A673 (cell line): ENCODE data around the gene TBX4. TPM values are rescaled to one million over a fixed set of nuclear protein-coding genes. Genes with fewer than 3 reads are reported as not detected.
A peak's percentile ranks its signal among the peaks of the same experiment; 100 is the strongest.

ENCODE experiments used
- BruUV-seq: library from RNA; stranded (reverse); fragments of 400-500 nt; replicated peaks from 2 replicates; lab custom pipeline; 2021; lab: Mats Ljungman, UMichigan
- CTCF ChIA-PET: fragments of 300-600 bp; sonication (Branson Sonifier 250); formaldehyde crosslinking; loops from one replicate; lab custom pipeline; 2022; ENCODE audit warnings: antibody characterized with exemption; lab: Charles Lee
- POLR2A ChIA-PET: fragments of 300-600 bp; sonication (Branson Sonifier 250); formaldehyde crosslinking; loops from one replicate; lab custom pipeline; 2022; ENCODE audit warnings: antibody characterized with exemption; ENCODE audit not compliant: low non-redundant PET; lab: Charles Lee
- DNase-seq: peaks from one replicate; pipeline ENCODE4 v3.0.0-alpha.2; 2015; ENCODE audit warnings: low spot score
- H3K27ac ChIP-seq: fragments of 200-600 bp; sonication (generic); 2 replicates; pipeline ENCODE4 v1.5.1; 2016; ENCODE audit warnings: mixed run types, low read depth, mild to moderate bottlenecking, mixed read lengths, antibody characterized with exemption, low read length; ENCODE audit not compliant: poor library complexity, severe bottlenecking
- H3K27me3 ChIP-seq: fragments of 200-600 bp; sonication (generic); replicated peaks from 2 replicates; pipeline ENCODE4 v1.6.1; 2017; ENCODE audit warnings: mixed run types, low read depth, mild to moderate bottlenecking, mixed read lengths, antibody characterized with exemption, low read length; ENCODE audit not compliant: insufficient read depth, poor library complexity
- H3K36me3 ChIP-seq: fragments of 200-600 bp; sonication (generic); 2 replicates; pipeline ENCODE4 v1.6.1; 2016; ENCODE audit warnings: mixed run types, mild to moderate bottlenecking, mixed read lengths, antibody characterized with exemption, low read length; ENCODE audit not compliant: insufficient read depth, poor library complexity, severe bottlenecking
- H3K4me1 ChIP-seq: fragments of 200-600 bp; sonication (generic); 2 replicates; pipeline ENCODE4 v1.6.1; 2017; ENCODE audit warnings: mixed run types, mild to moderate bottlenecking, mixed read lengths, antibody characterized with exemption, low read length; ENCODE audit not compliant: insufficient read depth, poor library complexity, severe bottlenecking
- H3K4me3 ChIP-seq: fragments of 200-600 bp; sonication (generic); 2 replicates; pipeline ENCODE4 v1.5.1; 2016; ENCODE audit warnings: low read depth, mixed run types, mild to moderate bottlenecking, mixed read lengths, low read length; ENCODE audit not compliant: poor library complexity, severe bottlenecking
- H3K9me3 ChIP-seq: fragments of 200-600 bp; sonication (generic); 2 replicates; pipeline ENCODE4 v1.6.1; 2016; ENCODE audit warnings: mixed run types, low read depth, mild to moderate bottlenecking, mixed read lengths, antibody characterized with exemption, low read length; ENCODE audit not compliant: poor library complexity, severe bottlenecking
- EZH2 ChIP-seq: fragments of 200-600 bp; sonication (generic); IDR thresholded peaks from 2 replicates; pipeline ENCODE4 v1.6.1; 2017; ENCODE audit warnings: borderline replicate concordance, low read depth, mild to moderate bottlenecking, mixed read lengths, antibody characterized with exemption, low read length; ENCODE audit not compliant: poor library complexity, severe bottlenecking
- intact Hi-C: fragments of 100-400 bp; cut with micrococcal nuclease; formaldehyde crosslinking; loops from one replicate; pipeline ENCODE4 v1.10.0; 2022; ENCODE audit not compliant: unreplicated experiment
- total RNA-seq: library from RNA; stranded (reverse); gene quantifications from 2 replicates; pipeline ENCODE4 v1.2.3, GENCODE V29; 2021
- TF ChIP-seq, protein P1 (sequence below): fragments of 300-800, 200-600 bp; sonication (generic); conservative IDR thresholded peaks from 2 replicates; pipeline ENCODE4 v1.5.1; 2017; ENCODE audit warnings: low read depth, mild to moderate bottlenecking, antibody characterized with exemption, low read length, moderate library complexity, mixed read lengths

The TBX4 gene
- total RNA-seq, 1 experiment from 2014 or later, result not detected

DNA sequence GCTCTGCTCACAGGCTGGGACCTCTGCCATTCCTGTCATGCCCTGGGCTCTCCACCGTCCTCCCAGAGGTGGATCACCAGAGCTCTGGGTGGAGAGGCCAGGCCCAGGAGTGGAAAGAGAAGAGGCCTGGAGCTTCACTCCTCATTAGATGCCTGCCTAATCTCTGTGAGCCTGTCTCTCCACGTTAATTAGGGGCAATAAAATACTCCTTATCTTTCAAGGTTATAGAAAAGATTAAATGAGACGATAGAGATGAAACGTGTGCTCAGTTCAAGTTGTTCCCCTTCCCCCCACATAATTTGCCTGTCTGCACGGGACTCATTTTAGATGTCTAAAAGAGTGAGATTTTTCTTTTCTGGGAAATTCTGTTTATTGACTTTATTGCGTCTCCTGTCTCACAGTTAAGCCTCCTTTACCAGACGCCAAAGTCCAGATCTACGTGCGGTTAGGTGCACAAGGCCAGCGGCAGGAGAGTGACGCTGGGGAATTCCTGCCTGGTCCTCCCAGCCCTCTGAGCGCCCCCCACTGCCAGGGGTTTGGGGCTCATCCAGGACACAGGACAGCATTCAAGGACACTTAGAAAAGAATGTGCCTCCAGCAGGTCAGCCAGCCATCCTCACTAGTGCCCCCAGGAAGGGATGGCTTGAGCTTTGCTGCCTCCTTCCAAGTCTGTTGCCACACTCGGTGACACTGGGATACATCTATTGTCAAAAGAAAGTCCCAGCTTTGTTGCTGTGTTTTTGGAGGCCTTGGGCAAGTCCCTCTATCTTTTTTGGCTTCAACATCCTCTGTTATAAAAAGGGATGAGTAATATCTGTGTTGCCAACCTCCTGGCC, 42.3 kb downstream of the TBX4 start:
- Histone ChIP-seq H3K9me3 (no peaks in the 10 kb centered on the region), H3K4me1 (no peaks in the 10 kb centered on the region), H3K4me3 (no peak overlapping the region), H3K27ac (no peak overlapping the region), H3K36me3 (no peaks in the 10 kb centered on the region), H3K27me3 (no peaks in the 10 kb centered on the region)
- no peak for DNase-seq
- TF ChIP-seq EZH2, result no peak
- TF ChIP-seq, protein P1, sequence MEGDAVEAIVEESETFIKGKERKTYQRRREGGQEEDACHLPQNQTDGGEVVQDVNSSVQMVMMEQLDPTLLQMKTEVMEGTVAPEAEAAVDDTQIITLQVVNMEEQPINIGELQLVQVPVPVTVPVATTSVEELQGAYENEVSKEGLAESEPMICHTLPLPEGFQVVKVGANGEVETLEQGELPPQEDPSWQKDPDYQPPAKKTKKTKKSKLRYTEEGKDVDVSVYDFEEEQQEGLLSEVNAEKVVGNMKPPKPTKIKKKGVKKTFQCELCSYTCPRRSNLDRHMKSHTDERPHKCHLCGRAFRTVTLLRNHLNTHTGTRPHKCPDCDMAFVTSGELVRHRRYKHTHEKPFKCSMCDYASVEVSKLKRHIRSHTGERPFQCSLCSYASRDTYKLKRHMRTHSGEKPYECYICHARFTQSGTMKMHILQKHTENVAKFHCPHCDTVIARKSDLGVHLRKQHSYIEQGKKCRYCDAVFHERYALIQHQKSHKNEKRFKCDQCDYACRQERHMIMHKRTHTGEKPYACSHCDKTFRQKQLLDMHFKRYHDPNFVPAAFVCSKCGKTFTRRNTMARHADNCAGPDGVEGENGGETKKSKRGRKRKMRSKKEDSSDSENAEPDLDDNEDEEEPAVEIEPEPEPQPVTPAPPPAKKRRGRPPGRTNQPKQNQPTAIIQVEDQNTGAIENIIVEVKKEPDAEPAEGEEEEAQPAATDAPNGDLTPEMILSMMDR, result no peak
- ChIA-PET POLR2A (no interaction called here), CTCF (no interaction called here)
- no TSS peak for BruUV-seq
- intact Hi-C loops, result no loop called here

DNA sequence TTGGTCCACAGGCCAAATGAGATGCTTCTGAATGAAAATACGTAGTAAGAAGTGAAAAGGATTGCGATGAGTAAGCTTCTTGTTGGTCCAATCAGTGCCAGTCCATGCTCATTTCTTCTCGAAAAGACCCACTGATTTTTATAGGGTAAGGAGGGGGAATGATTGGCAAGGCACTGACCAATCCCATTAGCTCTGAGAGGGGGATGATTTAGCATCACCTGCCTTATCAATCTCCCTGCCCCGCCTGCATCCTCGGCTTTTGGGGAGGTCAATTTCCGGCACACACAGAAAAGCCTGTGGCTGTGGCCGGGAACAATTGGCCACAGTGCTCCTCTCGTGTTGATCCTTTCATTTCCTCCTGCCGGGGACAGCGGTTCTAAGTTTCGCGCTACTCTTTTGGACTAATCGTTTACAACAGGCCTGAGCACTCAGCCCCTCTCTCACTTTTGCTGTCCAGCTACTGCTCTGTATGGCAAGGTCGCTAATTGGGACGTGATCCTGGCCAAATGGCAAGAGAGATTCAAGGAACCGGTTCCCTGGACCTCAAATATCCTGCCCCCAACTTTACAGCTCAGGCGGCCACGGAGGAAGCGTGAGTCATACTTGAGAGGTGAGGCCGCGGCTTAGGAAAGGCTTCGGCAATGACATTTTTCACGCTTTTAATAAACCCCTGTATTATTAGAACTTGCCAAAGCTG, 43.1 kb downstream of the TBX4 start:
- BruUV-seq, result no TSS peak
- H3K9me3 ChIP-seq, result no peaks in the 10 kb centered on the region
- no peak overlapping the region for H3K27ac ChIP-seq
- peak; percentile 9 for DNase-seq
- no peaks in the 10 kb centered on the region for H3K27me3 ChIP-seq
- TF ChIP-seq, protein P1, result no peak
- no peak for TF ChIP-seq EZH2
- POLR2A ChIA-PET, result no interaction called here
- CTCF ChIA-PET, result no interaction called here
- H3K36me3 ChIP-seq, result no peaks in the 10 kb centered on the region
- H3K4me3 ChIP-seq, result no peak overlapping the region
- intact Hi-C loops, result no loop called here
- H3K4me1 ChIP-seq, result no peaks in the 10 kb centered on the region

DNA sequence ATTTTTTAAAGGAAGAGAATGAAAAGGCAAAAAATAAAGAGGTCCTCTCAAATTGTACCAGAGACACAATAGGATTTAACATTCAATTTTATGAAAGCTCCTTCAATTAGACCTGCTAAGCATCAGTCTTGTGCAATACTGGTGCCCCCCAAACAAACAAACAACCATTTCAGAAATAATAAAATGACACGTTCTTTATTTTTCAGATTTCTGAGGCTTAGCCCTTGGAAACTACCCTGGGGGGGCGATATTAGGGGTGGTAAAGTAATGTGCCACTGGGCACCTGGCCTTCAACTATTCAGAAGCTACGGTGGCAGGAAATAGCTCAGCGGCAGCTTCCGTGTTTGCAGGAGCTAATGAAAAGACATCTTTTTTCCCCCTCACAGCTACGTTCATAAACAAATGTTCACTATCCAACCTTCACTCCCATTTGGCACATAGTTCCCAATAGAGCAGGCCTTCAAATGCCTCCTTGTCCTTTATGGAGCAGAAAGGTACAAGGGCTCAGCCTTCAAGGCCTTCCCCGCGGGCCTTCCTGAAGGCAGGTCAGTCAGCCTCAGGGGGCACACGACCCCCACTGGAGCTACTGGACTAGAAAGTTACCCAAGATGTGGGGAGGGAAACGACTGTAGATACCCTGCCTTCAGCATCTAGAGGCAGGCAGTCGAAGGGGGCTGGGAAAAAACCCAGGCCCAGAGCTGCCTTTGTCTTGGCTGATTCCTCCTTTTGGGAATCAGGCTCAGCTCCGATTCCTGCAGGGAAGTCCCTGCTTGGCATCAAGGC, 44.1 kb downstream of the TBX4 start:
- intact Hi-C loops, result no loop called here
- no peak overlapping the region for H3K27ac ChIP-seq
- ChIA-PET CTCF (no interaction called here), POLR2A (no interaction called here)
- H3K4me1 ChIP-seq, result no peaks in the 10 kb centered on the region
- BruUV-seq, result no TSS peak
- H3K9me3 ChIP-seq, result no peaks in the 10 kb centered on the region
- no peaks in the 10 kb centered on the region for H3K36me3 ChIP-seq
- H3K4me3 ChIP-seq, result no peak overlapping the region
- no peak for TF ChIP-seq EZH2
- TF ChIP-seq, protein P1, result no peak
- DNase-seq, result no peak
- H3K27me3 ChIP-seq, result no peaks in the 10 kb centered on the region
